PC-9 (cell line): ENCODE measurements around the gene ZNF341. TPM values are rescaled to one million over a fixed set of nuclear protein-coding genes. Genes with fewer than 3 reads are reported as not detected.

Source experiments
- BruUV-seq: library from RNA; stranded (reverse); fragments of 400-500 nt; replicated peaks from 2 replicates; lab custom pipeline; 2021; lab: Mats Ljungman, UMichigan
- CTCF ChIA-PET: fragments of 300-600 bp; sonication (Branson Sonifier 250); formaldehyde crosslinking; loops from one replicate; lab custom pipeline; 2022; ENCODE audit warnings: antibody characterized with exemption; lab: Charles Lee
- POLR2A ChIA-PET: fragments of 300-600 bp; sonication (Branson Sonifier 250); formaldehyde crosslinking; loops from one replicate; lab custom pipeline; 2022; ENCODE audit warnings: antibody characterized with exemption; ENCODE audit not compliant: unreplicated experiment; lab: Charles Lee
- DNase-seq, 2 experiments: peaks; one replicate each; pipeline versions ENCODE4 v3.0.0 to v3.0.0-alpha.2; 2015 to 2022; ENCODE audit warnings: mixed read lengths in 1 of 2
- H2AFZ ChIP-seq: fragments of 200-600 bp; sonication (generic); 2 replicates; pipeline ENCODE4 v1.8.1; 2017; ENCODE audit warnings: antibody characterized with exemption
- H3F3A ChIP-seq: fragments of 200-600 bp; sonication (generic); 2 replicates; pipeline ENCODE4 v1.8.1; 2017; ENCODE audit warnings: antibody characterized with exemption, mild to moderate bottlenecking, low read depth; ENCODE audit not compliant: insufficient read depth
- H3K27ac ChIP-seq: fragments of 200-600 bp; sonication (generic); 2 replicates; pipeline ENCODE4 v1.6.1; 2016; ENCODE audit warnings: mixed run types
- H3K27me3 ChIP-seq: fragments of 200-600 bp; sonication (generic); 2 replicates; pipeline ENCODE4 v1.6.1; 2016; ENCODE audit warnings: low read depth, mixed run types; ENCODE audit not compliant: insufficient read depth
- H3K36me3 ChIP-seq: fragments of 200-600 bp; sonication (generic); 2 replicates; pipeline ENCODE4 v1.6.1; 2016; ENCODE audit warnings: low read depth, mixed run types
- H3K4me1 ChIP-seq: fragments of 200-600 bp; sonication (generic); replicated peaks from 2 replicates; pipeline ENCODE4 v1.6.1; 2016; ENCODE audit warnings: mixed run types; ENCODE audit not compliant: insufficient read depth
- H3K4me2 ChIP-seq: fragments of 200-600 bp; sonication (generic); 2 replicates; pipeline ENCODE4 v1.6.1; 2017; ENCODE audit warnings: mixed run types
- H3K4me3 ChIP-seq: fragments of 200-600 bp; sonication (generic); 2 replicates; pipeline ENCODE4 v1.6.1; 2016; ENCODE audit warnings: mixed run types
- H3K79me2 ChIP-seq: fragments of 200-600 bp; sonication (generic); 2 replicates; pipeline ENCODE4 v1.6.1; 2017; ENCODE audit warnings: low read depth, mixed run types
- H3K9me2 ChIP-seq: fragments of 200-600 bp; sonication (generic); 2 replicates; pipeline ENCODE4 v1.8.1; 2017; ENCODE audit warnings: mild to moderate bottlenecking; ENCODE audit not compliant: insufficient read depth
- H3K9me3 ChIP-seq: fragments of 200-600 bp; sonication (generic); 2 replicates; pipeline ENCODE4 v1.8.1; 2016; ENCODE audit warnings: low read depth; ENCODE audit not compliant: insufficient read depth
- H4K20me1 ChIP-seq: fragments of 200-600 bp; sonication (generic); 2 replicates; pipeline ENCODE4 v1.8.1; 2017; ENCODE audit not compliant: insufficient read depth
- CTCF ChIP-seq: fragments of 200-600 bp; sonication (generic); conservative IDR thresholded peaks from 2 replicates; pipeline ENCODE4 v1.6.1; 2017; ENCODE audit warnings: mixed run types, antibody characterized with exemption, mild to moderate bottlenecking, moderate library complexity
- EZH2 ChIP-seq: fragments of 200-600 bp; sonication (generic); IDR thresholded peaks from 2 replicates; pipeline ENCODE4 v1.8.0; 2017; ENCODE audit warnings: antibody characterized with exemption, low read depth
- intact Hi-C: fragments of 100-400 bp; cut with micrococcal nuclease; formaldehyde crosslinking; loops from one replicate; pipeline ENCODE4 v1.10.0; 2022; ENCODE audit not compliant: unreplicated experiment
- total RNA-seq: library from RNA; stranded (reverse); gene quantifications from 2 replicates; pipeline ENCODE4 v1.2.3, GENCODE V29; 2021

ZNF341 gene
- total RNA-seq, 1 experiment from 2014 or later: 5.6 TPM

GRCh38 chr20:33819456-33819855 lies 87.7 kb downstream of the ZNF341 start:
- Histone ChIP-seq H3K4me1 (peaks cover 23% of the 10 kb centered on the region), H2AFZ (no peak overlapping the region), H3K27me3 (no peaks in the 10 kb centered on the region), H3K9me3 (no peaks in the 10 kb centered on the region), H3K27ac (no peak overlapping the region), H3K4me2 (no peak overlapping the region), H3K36me3 (peaks cover 32% of the 10 kb centered on the region), H3F3A (peaks cover 31% of the 10 kb centered on the region; the same call in 1 of the 2 replicates), H3K79me2 (peaks cover 100% of the 10 kb centered on the region), H4K20me1 (peaks cover 96% of the 10 kb centered on the region), H3K9me2 (no peaks in the 10 kb centered on the region), H3K4me3 (no peak overlapping the region)
- BruUV-seq: no TSS peak
- POLR2A ChIA-PET: no interaction called here
- no peak for DNase-seq
- intact Hi-C loops: loop anchor here (10.0 kb wide), 1 partner anchor 245 kb away; no protein-coding TSS in a partner anchor
- CTCF ChIA-PET: no interaction called here
- TF ChIP-seq EZH2 (no peak), CTCF (no peak)

- Histone ChIP-seq H4K20me1 (peaks cover 96% of the 10 kb centered on the region), H3K4me3 (no peak overlapping the region), H3F3A (peaks cover 26% of the 10 kb centered on the region; the same call in 1 of the 2 replicates), H3K36me3 (peaks cover 27% of the 10 kb centered on the region), H3K4me2 (no peak overlapping the region), H3K9me2 (no peaks in the 10 kb centered on the region), H3K4me1 (peaks cover 19% of the 10 kb centered on the region), H2AFZ (no peak overlapping the region), H3K27ac (no peak overlapping the region), H3K79me2 (peaks cover 100% of the 10 kb centered on the region), H3K9me3 (no peaks in the 10 kb centered on the region), H3K27me3 (no peaks in the 10 kb centered on the region)
- no peak for DNase-seq
- CTCF ChIA-PET: no interaction called here
- POLR2A ChIA-PET: interaction anchor here (0.5 kb wide), 1 partner anchor 191 kb away, joined by 8 read pairs; no protein-coding TSS in a partner anchor
- TF ChIP-seq CTCF: no peak
- no peak for TF ChIP-seq EZH2
- intact Hi-C loops: no loop called here
- BruUV-seq: no TSS peak
Measured at GRCh38 chr20:33820362-33820761, 88.6 kb downstream of the ZNF341 start.

- POLR2A ChIA-PET: interaction anchor here (0.7 kb wide), 1 partner anchor 21 kb away, joined by 3 read pairs; no protein-coding TSS in a partner anchor
Measured at GRCh38 chr20:33821270-33821836, 89.6 kb downstream of the ZNF341 start.

More at GRCh38 chr20:33821270-33821836, 89.6 kb downstream of the ZNF341 start:
- Histone ChIP-seq H3K4me3 (no peak overlapping the region), H3K9me2 (no peaks in the 10 kb centered on the region), H3K4me2 (no peak overlapping the region), H4K20me1 (peaks cover 96% of the 10 kb centered on the region), H2AFZ (no peak overlapping the region), H3K27ac (no peak overlapping the region), H3K4me1 (peaks cover 19% of the 10 kb centered on the region), H3K79me2 (peaks cover 100% of the 10 kb centered on the region), H3F3A (peaks cover 30% of the 10 kb centered on the region; the same call in 1 of the 2 replicates), H3K27me3 (no peaks in the 10 kb centered on the region), H3K36me3 (peaks cover 23% of the 10 kb centered on the region), H3K9me3 (no peaks in the 10 kb centered on the region)
- intact Hi-C loops: no loop called here
- BruUV-seq: no TSS peak
- no peak for TF ChIP-seq EZH2
- TF ChIP-seq CTCF: no peak
- DNase-seq: no peak
- CTCF ChIA-PET: no interaction called here
